Fibroblast of skin of back (primary cell): ENCODE results near the gene CFAP77. TPM values are rescaled to one million over a fixed set of nuclear protein-coding genes. Genes with fewer than 3 reads are reported as not detected.
"Not testable (repeated sequence)": the region's sequence is repeated elsewhere in the genome, so short reads cannot be mapped to it uniquely, and the experiment has no call there.

Experiments used
- DNase-seq: peaks from one replicate; pipeline ENCODE4 v3.0.0-alpha.2; 2013
- polyA plus RNA-seq, 2 experiments: library from polyadenylated mRNA; unstranded; fragments of 120-200 nt; gene quantifications; one replicate each; pipeline ENCODE4 v1.2.1, GENCODE V29; 2013; ENCODE audit not compliant: insufficient read length in 2 of 2

Gene CFAP77
- 0.13 TPM for polyA plus RNA-seq (2013, experiment 1 of 2; ENCODE audit: insufficient read length)
- polyA plus RNA-seq (2013, experiment 2 of 2; ENCODE audit: insufficient read length), result not detected

DNA sequence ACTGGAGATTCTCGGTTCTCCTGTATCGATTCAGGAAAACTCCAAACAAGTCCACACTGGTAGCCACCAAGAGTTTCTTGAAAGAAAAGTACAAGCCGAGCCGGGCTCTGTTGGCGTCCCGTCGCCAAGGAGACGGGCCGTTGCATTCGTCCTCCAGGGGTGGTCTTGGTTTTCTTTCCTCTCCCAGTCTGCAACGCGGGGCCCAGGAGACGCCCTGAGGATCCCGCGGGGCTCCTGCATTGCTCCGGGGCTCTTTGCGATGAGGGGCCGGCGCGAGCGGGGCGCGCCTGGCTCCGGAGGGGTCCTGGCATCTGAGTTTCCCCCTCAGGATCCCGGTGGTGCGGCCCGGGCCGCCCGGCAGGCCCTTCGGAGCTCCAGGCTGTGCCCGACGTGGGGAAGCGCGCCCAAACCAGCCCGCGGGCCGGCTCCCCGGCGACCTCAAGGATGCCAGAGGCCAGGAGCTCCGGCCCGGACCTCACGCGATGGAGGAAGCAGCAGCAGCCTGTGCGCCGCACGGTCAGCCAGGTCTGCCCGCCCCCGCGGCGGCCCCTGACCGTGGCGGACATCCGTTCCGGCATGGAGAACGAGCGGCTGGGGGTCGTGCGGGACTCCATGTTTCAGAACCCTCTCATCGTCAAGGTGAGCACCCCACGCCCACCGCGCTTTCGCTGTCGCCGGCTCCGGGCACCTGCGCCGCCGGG lies at the start of gene CFAP77:
Gene CFAP77, plus strand, starts transcription at position 384 of the 701 bp plus-strand sequence. Its CDS starts 61 bp downstream, at position 445.
- DNase-seq, result peak; percentile 56

DNA sequence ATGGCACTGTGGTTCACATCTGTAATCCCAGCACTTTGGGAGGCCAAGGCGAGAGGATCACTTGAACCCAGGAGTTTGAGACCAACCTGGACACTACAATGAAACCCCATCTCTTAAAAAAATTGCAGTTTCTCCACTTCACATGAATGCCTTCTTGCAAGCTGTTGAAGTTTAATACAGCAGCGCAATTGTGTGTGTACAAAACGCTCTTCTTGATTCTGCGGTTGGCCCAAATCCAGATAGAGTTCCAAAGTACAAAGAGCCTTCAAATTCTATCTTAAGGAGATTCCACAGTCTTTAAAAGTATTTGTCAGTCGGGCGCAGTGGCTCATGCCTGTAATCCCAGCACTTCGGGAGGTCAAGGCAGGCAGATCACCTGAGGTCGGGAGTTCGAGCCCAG lies 45.9 kb upstream of the CFAP77 start:
- DNase-seq, result no peak

DNA sequence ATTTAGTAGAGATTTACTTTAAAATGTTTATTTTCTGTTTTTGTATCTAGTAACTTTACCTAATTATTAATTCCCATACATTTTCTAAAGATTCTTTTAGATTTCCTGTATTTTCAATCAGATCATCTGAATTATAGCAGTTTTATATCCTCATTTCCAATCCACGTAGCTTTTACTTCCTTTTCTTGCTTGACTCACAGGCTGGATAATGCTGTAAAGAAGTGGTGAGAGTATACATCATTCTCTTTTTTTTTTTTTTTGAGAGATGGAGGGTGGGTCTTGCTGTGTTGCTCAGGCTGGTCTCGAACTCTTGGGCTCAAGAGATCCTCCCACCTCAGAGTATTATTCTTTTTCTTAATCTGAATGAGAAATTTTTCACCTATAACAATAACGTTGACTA lies 44.0 kb upstream of the CFAP77 start:
- DNase-seq, result no peak

DNA sequence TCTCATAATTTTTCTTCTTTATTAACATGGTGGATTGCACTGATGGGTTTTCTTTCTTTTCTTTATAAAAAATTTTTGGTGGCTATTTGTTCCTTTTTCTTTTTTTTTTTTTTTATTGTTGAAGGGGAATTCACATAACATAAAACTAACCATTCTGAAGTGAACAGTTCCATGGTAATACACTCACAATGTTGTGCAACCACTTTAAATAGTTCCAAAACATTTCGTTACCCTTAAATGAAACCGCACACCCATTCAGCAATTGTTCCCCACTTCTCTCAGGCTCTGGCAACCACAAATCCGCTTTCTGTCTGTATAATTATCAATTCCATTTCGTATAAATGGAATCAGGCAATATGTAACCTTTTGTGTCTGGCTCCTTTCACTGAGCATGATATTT lies 43.5 kb upstream of the CFAP77 start:
- DNase-seq, result no peak

DNA sequence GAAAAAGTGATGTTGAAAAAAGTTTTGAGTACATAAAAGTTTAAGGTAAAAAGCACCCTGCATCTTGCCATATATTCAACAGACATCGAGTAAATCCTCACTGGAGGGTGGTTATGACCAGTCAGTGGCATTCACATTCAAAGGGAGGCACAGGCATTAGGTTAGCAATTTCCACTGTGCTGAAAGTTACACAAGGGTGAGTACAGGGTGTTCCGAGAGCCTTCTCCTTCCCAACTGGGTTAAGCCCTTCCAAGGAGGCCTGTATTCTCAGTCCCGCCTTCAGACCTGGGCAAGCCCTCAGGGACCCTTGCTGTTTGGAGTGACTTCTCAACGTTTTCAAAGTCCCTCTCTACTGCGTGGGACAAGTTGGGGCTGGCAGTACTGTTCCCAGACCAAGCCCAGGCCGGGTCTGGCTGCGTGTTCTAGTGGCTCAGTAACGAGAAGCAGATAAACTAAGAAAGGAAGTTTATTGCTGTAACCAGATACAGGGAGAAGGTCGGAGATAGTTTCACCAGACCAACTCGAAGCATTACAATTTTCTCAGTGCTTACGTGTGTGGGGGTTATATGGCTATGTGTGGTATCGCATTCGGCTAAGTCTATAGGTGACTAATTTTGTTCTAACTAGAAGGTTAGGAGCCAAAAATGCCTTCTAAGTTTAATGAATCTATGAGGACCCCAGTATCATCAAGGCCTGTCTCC lies 42.2 kb upstream of the CFAP77 start:
- no peak for DNase-seq

DNA sequence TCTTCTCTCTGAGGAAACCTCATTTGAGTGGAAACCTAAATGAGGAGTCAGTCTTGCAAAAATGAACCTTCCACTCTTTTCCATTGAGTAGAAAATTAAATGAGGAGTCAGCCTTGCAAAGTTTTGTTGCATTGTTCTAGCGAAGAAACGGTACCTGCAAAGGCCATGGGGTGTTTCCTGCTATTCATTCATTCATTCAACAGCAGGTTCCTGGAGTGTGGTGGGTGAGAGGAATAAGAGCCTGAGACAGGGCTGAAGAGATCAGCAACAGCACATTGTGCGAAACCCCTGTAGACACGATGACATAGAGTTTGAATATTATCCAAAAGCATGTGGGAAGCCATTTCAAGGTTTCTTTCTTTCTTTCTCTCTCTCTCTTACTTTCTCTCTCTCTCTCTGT lies 40.6 kb upstream of the CFAP77 start:
- no peak for DNase-seq

DNA sequence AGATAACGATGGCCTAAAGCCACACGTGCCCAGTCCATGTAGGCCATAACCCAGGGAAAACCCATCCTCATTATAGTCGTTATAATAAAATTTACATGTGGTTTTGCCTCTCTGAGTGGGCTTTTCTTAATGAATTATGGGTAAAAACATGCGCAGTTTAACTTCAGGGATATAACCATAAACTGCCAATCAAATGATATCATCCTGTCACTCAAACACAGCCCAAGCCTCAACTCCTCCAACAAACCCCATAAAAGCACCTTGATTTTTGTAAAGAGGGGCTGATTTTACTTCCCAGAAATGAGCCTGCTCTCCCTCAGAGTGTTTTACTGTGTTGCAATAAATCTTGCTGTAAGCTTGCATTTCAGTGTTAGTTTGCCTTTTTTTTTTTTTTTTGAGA lies 39.4 kb upstream of the CFAP77 start:
- no peak for DNase-seq

DNA sequence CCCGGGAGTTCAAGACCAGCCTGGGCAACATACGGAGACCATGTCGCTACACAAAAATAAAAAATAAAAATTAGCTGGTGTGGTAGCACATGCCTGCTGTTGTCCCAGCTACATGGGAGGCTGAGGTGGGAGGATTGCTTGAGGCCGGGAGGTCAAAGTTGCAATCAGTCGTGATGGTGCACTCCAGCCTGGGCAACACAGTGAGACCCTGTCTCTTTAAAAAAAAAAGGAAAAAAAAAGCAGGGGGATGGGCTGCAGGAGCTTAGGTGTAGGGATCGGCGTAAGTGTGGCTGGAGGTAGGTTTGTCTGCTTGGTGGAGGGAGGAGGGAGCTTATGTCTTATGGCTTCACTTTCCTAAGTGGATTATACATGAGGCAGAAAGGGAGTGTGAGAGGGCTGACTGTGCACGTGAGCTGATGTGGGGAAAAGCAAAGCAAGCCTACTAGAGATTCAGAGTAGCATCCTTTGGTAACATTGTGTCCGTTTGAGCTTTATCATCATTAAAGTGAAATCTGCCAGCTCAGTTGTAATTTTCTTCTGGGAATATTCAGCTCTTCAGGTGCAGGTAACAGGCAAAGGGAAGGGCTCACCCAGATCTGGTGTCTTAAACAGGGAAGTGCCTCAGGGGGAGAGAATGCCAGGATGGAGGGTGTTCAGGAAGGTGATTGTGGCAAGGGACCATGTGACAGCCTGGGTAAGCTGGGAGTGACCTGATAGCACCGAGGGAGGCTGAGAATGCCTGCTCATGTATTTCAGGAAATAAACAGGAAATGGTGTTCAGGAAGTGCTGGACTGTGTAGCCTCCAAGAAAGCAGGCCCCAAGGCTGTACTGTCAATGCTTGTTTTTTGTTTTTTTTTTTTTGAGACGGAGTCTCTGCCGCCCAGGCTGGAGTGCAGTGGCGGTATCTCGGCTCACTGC lies 37.6 kb upstream of the CFAP77 start:
- peak; percentile 5 for DNase-seq

DNA sequence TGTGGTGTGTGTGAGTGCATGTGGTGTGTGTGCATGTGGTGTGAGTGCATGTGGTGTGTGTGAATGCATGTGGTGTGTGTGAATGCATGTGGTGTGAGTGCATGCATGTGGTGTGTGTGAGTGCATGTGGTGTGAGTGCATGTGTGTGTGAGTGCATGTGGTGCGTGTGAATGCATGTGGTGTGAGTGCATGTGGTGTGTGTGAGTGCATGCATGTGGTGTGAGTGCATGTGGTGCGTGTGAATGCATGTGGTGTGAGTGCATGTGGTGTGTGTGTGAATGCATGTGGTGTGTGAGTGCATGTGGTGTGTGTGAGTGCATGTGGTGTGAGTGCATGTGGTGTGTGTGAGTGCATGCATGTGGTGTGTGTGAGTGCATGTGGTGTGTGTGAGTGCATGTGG lies 32.2 kb upstream of the CFAP77 start:
- not testable (repeated sequence) for DNase-seq

DNA sequence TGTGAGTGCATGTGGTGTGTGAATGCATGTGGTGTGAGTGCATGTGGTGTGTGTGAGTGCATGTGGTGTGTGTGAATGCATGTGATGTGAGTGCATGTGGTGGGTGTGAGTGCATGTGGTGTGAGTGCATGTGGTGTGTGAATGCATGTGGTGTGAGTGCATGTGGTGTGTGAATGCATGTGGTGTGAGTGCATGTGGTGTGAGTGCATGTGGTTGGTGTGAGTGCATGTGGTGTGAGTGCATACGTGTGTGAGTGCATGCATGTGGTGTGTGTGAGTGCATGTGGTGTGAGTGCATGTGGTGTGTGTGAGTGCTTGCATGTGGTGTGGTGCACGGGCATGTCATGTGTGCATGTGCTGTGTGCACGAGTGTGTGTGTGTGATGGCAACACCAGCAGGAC lies 31.6 kb upstream of the CFAP77 start:
- DNase-seq, result not testable (repeated sequence)

DNA sequence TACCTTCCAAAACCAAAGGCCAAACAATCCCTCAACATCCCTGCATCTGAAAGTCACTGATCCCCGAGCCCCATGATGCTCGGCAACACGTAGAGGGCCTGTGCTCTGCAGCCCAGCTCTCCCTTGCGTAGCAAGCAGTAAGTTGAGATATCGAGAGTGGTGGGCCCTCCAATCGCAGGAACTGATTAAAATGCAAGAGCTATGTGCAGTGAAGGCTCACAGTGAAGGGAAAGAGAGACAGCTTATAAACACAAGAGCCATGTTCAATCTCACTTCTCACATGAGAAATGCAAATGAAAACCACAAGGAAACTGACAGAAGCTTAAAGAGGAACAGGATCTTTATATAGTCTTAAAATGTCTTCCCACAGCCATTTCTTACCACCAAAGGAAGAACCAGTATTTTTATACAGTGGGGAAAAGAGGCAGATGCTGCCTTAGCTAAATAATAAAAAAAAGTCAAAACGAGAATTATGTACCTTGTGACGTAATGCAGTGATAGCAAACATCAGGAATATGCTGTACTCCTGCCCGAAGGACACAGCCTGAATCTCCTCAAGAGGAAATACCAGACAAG lies 28.0 kb upstream of the CFAP77 start:
- no peak for DNase-seq

DNA sequence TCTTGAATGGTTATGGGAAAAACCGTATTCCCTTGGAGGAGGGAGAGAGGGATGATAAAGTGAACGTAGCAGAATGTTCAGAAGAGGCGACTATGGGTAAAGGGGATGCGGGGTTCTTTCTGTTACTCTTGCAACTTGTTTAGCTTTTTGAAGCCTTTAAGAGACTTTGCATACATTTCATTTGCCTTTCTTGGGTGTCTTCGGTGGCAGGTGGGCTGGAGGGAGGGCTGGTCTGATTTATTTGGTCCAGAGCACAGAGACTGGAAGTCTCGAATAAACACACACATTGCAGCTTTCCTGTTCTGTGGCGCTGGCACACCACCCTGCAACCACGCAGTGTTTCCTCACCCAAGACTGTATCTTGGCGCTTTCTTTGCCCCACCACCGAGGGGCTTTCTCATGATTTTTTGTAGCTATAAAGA lies 26.5 kb upstream of the CFAP77 start:
- no peak for DNase-seq

DNA sequence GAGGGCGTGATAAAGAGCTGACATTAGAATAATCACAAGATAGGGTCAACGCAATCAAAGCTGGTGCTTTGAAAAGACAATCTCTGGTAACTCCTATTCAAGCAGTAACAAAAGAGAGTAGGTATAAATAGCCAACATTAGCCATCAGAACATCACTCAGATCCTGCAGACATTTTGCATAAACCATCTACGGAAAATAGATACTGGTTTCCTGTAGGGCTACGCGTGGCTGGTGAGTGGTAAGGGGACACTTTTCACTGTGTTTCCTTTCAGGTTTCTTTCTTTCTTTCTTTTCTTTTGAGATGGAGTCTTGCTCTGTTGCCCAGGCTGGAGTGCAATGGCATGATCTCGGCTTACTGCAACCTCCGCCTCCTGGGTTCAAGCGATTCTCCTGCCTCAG lies 25.6 kb upstream of the CFAP77 start:
- no peak for DNase-seq

DNA sequence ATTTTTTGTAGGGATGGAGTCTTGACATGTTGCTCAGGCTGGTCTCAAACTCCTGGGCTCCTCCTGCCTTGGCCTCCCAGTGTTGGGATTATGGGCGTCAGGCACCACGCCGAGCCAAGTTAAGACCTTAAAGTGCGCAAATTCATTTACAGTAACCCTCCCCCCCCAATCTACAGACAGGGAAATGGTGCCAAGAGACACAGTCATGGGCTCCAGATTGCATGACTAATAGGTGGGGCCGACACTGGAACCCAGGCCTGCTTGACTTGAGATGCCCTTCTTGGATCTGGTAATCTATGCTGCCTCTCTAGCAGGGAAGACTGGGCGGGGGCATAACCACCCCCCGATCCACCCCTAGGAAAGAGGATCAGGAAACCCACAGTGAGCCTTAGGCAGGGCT lies 22.9 kb upstream of the CFAP77 start:
- no peak for DNase-seq

DNA sequence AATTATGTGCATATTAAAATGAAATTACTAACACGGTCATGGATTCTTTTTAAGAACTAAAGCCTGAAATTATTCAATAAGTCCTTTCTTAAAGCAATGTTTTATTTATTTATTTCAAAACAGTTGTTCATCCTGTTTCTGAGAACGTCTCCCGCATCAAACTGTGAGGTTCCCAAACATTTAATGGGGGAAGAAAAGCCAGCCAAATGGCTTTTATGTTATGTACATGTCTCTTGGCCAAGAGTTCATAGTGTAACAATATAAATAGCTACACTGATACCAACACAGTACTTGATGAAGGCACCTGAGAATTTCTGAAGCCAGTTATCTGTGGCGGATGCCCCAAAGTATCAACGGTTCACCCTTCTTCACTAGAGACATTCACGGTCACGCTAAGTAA lies 19.0 kb upstream of the CFAP77 start:
- DNase-seq, result no peak

DNA sequence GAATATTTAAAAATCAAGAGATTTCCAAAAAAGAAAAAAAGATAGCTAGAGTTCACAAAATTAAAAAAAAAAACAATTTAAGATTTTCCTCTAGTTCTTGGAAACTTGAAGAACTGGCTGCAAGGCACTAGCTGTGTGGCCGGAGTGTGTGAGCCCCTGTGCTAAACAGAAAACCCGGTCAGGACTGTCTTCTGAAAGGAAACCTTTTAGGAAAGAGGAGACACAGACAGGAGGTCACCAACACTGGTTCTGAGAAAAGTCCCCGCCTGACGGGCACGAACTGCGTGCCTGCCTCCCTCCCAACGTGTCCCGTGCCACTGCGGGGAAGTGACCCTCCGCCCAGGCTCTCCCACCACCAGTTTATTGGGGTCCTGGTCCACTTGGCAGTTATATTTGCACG lies 18.6 kb upstream of the CFAP77 start:
- no peak for DNase-seq

DNA sequence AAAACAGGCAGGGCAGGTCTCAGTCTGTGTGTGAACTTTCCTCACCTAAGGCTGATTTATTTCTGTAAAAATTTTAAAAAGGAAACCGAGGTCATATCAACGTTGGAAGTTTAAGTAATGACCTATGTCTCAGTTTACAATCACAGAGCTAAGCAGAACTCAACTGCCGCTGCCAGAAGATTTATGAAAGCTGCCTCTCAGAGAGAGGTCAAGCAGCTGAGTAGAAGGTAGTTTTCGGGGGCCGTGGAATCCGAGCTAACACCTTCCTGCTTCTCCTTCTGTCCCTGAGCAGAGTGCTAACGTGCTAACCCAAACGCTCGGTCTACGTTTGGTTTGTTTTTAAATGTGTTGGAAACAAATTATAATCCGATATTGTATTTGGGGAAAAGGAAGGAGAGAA lies 14.5 kb upstream of the CFAP77 start:
- no peak for DNase-seq

DNA sequence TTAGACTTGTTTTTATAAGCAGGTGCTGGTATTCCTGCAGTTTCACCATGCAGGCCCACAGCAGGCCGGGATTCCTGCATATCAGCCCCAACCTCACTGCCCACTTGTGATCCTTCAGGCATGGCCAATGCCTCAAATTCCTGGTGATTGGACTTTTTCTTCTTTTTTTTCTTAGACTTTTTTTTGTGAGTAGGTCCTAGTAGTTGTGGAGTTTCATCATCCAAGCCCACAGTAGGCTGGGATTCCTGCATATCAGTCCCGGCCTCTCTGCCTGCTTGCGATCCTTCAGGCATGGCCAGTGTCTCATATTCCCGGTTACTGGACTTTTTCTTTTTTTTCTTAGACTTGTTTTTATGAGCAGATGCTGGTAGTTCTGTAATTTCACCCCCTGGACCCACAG lies 8.2 kb upstream of the CFAP77 start:
- no peak for DNase-seq

DNA sequence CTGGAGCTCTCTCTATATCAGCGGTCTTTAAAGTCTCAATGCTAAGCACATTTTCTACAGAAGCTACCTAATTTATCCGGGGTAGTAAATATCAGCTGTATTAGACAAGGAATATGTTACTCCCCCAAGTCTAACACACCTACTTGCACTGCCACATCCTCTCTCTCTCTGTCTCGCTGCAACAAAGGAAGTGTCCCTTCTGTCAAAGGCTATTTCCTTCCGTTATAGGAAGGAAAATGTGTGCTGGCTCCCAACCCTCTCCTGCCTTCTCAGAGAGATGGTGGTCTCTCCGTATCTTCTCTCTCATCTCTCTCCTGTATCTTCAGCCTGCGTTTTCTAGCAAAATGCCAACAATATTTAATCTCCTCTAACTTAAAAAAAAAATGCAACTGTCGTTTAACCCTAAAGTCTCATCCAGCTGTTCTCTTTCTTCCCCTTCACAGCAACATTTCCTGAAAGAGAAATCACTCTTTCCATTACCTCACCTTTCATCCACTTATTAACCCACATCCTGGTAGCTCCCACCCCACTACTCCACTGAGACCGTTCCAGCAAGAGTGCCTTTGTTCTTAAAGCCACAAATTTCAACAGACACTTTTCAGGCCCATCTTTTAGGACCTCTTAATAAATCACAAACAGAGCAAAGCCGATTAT lies 5.7 kb upstream of the CFAP77 start:
- DNase-seq, result no peak

DNA sequence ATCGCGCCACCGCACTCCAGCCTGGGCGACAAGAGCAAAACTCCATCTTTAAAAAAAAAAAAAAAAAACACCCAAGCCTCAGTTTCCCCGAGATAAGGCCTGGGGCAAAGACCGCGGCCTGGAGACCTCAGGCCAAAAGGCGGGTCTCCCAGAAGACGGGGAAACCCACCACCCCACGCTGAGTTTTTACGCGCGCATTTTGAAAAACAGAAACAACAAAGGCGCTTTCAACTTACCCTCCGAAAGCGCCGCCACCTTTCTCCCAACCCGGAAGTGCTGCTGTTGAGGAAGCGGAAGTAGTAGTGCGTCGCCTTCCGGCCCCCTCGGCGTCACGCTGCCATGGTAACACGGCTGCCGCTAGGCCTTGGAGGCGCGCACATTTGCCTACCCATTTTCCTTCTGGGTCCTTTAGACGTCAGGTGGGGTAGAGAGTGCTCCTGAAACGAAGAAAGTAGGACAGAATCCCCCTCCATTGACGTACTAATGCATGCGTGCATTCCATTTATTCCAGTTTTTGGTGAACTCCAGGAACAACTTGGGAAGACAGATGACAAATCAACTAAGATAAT lies 3.4 kb upstream of the CFAP77 start, which contains the start of gene TTF1:
Gene TTF1, minus strand, starts transcription at position 287 of the 569 bp plus-strand sequence. CDS start 4,019 bp downstream, outside the sequence.
- DNase-seq, result peak; percentile 91

DNA sequence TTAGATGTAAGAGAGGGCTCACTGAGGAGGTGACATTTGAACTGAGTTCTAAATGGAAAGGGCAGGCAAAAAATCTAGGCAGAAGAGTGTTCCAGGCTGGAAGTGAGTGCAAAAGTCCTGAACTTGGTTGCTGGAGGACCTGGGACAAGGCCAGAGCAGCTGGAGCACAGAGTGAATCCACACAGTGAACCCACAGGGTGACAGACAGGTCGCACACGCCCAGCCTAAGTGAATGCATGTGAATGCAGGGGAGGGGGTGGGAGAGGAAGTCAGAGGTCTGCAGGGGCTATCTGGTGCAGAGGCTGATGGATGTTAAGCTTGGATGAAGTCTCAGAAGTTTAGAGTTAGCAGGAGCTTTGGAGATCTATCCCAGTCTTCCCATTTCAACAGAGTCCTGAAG lies 2.8 kb upstream of the CFAP77 start:
- no peak for DNase-seq

DNA sequence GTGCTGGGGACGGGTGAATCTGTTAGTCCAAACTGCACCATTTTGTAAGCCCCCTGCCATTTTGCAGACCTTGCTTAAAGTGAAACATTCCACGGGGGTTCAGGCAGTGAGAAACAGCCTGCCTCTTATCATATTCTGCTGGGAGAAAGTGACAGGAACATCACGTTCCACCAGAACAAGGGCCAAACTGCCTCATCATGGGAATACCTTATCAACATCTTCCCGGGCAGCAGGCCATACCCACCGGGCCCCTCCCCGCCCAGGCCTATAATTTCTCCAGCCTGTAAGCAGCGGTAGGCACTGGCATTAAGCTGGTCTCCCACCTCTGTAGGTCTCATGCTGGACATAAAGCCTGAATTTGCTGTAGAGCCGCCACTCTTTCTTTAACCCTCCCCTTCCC lies 1.5 kb upstream of the CFAP77 start:
- no peak for DNase-seq
